Fibroblast of lung (primary cell): ENCODE results near the gene UBR3. TPM values are rescaled to one million over a fixed set of nuclear protein-coding genes. Genes with fewer than 3 reads are reported as not detected.

ENCODE experiments used
- DNase-seq, 2 donors: peaks; one replicate each; pipeline versions ENCODE4 v3.0.0 to v3.0.0-alpha.2; 2010; ENCODE audit warnings: low read depth in 2 of 2
- H2AFZ ChIP-seq: 2 replicates; pipeline ENCODE4 v1.5.1; 2012; ENCODE audit warnings: low read length, control low read depth, inconsistent platforms
- H3K27ac ChIP-seq: 2 replicates; pipeline ENCODE4 v1.5.1; 2011; ENCODE audit warnings: low read length, control low read depth; ENCODE audit not compliant: insufficient read depth
- H3K27me3 ChIP-seq: 2 replicates; pipeline ENCODE4 v1.5.1; 2011; ENCODE audit warnings: mild to moderate bottlenecking, low read length; ENCODE audit not compliant: control insufficient read depth, insufficient read depth
- H3K36me3 ChIP-seq: 2 replicates; pipeline ENCODE4 v1.5.1; 2011; ENCODE audit warnings: low read length; ENCODE audit not compliant: control insufficient read depth, insufficient read depth
- H3K4me1 ChIP-seq: 2 replicates; pipeline ENCODE4 v1.5.1; 2011; ENCODE audit warnings: low read length; ENCODE audit not compliant: control insufficient read depth, insufficient read depth; ENCODE audit errors: extremely low read depth
- H3K4me2 ChIP-seq: 2 replicates; pipeline ENCODE4 v1.5.1; 2011; ENCODE audit warnings: low read length, control low read depth; ENCODE audit not compliant: insufficient read depth; ENCODE audit errors: extremely low read depth
- H3K4me3 ChIP-seq, 4 experiments: fragments of 200-600 bp in 1 of 4; sonication (generic) in 1 of 4; replicated peaks in 1 of 4; 2 replicates each; pipeline ENCODE4 v1.5.1; 2011 to 2016; ENCODE audit warnings: low read length in 4 of 4, low read depth in 3 of 4, mild to moderate bottlenecking in 3 of 4, control low read depth in 2 of 4, inconsistent platforms in 1 of 4, mixed read lengths in 1 of 4; ENCODE audit not compliant: insufficient read depth in 1 of 4; ENCODE audit errors: control extremely low read depth in 1 of 4
- H3K79me2 ChIP-seq: 2 replicates; pipeline ENCODE4 v1.5.1; 2012; ENCODE audit warnings: mild to moderate bottlenecking, low read length, inconsistent platforms; ENCODE audit not compliant: control insufficient read depth, insufficient read depth
- H3K9ac ChIP-seq: 2 replicates; pipeline ENCODE4 v1.5.1; 2011; ENCODE audit warnings: mild to moderate bottlenecking, low read length, control low read depth; ENCODE audit not compliant: insufficient read depth
- H3K9me3 ChIP-seq: 2 replicates; pipeline ENCODE4 v1.5.1; 2012; ENCODE audit warnings: low read depth, low read length; ENCODE audit not compliant: control insufficient read depth, insufficient read depth
- H4K20me1 ChIP-seq: 2 replicates; pipeline ENCODE4 v1.5.1; 2011; ENCODE audit warnings: low read length; ENCODE audit not compliant: control insufficient read depth, insufficient read depth; ENCODE audit errors: extremely low read depth
- EZH2 ChIP-seq: IDR thresholded peaks from 2 replicates; pipeline ENCODE4 v1.5.1; 2012; ENCODE audit warnings: low read length, control low read depth, mild to moderate bottlenecking; ENCODE audit errors: missing control alignments
- polyA plus RNA-seq, 2 donors: library from polyadenylated mRNA; depleted of rRNA in 1 of 2; stranded (reverse) in 1 of 2; unstranded in 1 of 2; fragments of >200 nt; gene quantifications; 2 replicates each; pipeline ENCODE4 v1.2.1, GENCODE V29; 2011 to 2012; ENCODE audit warnings: missing spikeins in 1 of 2
- total RNA-seq: library from RNA; depleted of rRNA; stranded (reverse); fragments of >200 nt; gene quantifications from 2 replicates; pipeline ENCODE4 v1.2.1, GENCODE V29; 2014
- TF ChIP-seq, protein P1 (sequence below), 2 donors: IDR thresholded peaks in 1 of 2; conservative IDR thresholded peaks in 1 of 2; 1 replicate in 1 of 2; 2 replicates in 1 of 2; pipeline ENCODE4 v1.5.1; 2011 to 2012; ENCODE audit warnings: low read length in 2 of 2, control low read depth in 1 of 2, inconsistent platforms in 1 of 2, low read depth in 1 of 2, mild to moderate bottlenecking in 1 of 2

UBR3 gene
- total and polyA plus RNA-seq, 2 donors (not counting 1 experiment from before 2014, with no cell fraction given) = 21.7 to 39.5 TPM

DNA sequence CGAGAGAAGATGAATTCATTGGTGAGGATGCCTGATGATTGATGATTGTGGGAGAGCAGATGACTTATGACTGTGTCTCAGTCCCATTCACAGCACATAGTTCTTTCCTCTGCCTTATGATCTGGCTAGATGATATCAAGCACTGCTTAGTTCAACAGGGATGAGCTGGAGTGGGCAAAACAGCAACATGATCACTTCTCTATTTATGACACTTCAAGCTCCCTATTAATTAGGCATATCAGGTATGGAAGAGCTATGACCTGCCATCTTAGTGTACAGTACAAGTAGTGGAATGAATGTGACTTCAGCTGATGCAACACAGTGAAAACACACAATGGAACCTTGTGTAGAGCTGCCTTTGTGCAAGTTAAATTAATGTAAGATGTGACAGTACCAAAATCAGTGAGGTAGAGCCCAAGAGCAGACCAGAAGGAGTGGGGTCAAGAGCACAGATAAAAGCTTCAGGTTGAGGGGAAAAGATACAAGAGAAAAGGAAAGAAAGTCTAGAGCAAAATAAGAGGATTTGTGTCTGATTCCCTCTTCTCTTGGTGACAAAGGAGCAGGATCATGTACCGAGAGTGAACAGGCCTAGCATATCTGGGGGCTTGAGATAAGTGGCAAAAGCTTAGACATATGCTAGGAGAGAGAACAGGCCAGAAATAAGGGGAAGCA is 257.7 kb downstream of the UBR3 start:
- Histone ChIP-seq H3K79me2 (no peaks in the 10 kb centered on the region), H3K27me3 (no peaks in the 10 kb centered on the region), H3K36me3 (no peaks in the 10 kb centered on the region), H3K4me1 (no peaks in the 10 kb centered on the region), H3K4me3 (no peak overlapping the region), H3K9me3 (no peaks in the 10 kb centered on the region), H3K4me2 (no peak overlapping the region), H3K27ac (no peak overlapping the region), H4K20me1 (no peaks in the 10 kb centered on the region), H2AFZ (no peak overlapping the region), H3K9ac (no peak overlapping the region)
- no peak for TF ChIP-seq EZH2
- peak in 1 of 2 donors; percentile 16 for DNase-seq

DNA sequence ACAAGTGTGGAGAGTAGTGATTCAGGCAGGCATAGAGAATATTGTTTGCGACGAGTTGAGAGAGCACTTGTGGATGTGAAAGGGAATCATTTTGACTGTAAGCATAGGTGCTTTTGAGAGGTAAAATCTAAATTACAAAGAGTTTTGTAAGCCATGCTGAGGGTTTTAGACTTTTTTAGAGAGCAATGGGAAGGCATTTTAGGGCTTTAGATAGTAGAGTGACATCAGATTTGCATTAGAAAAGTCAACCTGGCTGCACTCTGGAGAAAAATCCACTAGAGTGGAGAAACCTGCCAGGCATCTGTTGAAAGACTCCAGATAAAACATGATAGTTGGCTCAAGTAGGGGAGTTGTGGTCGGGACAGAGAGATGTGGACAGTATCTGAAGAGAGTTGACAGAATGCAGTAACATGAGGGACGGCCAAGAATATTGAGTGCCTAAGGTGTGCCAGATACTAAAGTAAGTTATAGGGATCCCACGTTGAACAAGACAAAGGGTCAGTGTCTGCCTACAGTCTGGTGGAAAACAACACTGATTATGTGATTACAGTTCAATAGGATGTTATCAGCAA is 258.9 kb downstream of the UBR3 start:
- Histone ChIP-seq H3K9ac (no peak overlapping the region), H3K9me3 (no peaks in the 10 kb centered on the region), H3K27ac (no peak overlapping the region), H3K4me3 (no peak overlapping the region), H3K36me3 (no peaks in the 10 kb centered on the region), H3K4me2 (no peak overlapping the region), H3K79me2 (no peaks in the 10 kb centered on the region), H2AFZ (no peak overlapping the region), H4K20me1 (no peaks in the 10 kb centered on the region), H3K4me1 (no peaks in the 10 kb centered on the region), H3K27me3 (no peaks in the 10 kb centered on the region)
- no peak for TF ChIP-seq EZH2
- TF ChIP-seq, protein P1, sequence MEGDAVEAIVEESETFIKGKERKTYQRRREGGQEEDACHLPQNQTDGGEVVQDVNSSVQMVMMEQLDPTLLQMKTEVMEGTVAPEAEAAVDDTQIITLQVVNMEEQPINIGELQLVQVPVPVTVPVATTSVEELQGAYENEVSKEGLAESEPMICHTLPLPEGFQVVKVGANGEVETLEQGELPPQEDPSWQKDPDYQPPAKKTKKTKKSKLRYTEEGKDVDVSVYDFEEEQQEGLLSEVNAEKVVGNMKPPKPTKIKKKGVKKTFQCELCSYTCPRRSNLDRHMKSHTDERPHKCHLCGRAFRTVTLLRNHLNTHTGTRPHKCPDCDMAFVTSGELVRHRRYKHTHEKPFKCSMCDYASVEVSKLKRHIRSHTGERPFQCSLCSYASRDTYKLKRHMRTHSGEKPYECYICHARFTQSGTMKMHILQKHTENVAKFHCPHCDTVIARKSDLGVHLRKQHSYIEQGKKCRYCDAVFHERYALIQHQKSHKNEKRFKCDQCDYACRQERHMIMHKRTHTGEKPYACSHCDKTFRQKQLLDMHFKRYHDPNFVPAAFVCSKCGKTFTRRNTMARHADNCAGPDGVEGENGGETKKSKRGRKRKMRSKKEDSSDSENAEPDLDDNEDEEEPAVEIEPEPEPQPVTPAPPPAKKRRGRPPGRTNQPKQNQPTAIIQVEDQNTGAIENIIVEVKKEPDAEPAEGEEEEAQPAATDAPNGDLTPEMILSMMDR (conservative IDR thresholded peaks at IDR 0.05 in 1 of 2, IDR thresholded peaks at IDR 0.05 in 1 of 2; ENCODE audit: low read depth in 1 of 2, low read length in 2 of 2) = no peak
- no peak for DNase-seq

DNA sequence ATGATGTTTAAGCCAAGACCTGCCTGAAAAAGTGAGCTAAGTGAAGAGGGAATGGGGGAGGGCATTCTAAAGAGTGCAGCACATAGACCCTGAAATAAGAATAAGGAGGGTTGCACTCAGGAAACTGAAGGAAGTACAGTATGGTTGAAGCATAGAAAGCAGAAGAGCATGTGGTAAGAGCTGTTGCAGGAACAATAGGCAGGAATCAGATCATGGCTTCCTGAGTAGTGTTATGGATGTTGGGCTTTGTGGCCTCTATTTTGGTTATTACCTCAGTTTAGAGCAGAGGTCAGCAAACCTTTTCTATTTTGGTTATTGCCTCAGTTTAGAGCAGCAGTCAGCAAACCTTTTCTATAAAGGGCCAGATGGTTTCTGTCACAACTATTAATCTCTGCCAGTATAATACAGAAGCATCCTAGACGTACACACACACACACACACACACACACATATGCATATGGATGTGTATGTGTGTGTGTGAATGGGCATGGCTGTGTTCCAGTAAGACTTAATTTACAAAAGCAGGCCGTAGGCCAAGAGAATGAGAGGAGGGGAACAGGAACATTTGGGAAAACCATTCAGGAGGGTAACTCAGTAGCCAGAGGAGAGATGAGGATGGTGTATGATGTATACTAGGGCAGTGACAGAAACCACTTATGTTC is 259.6 kb downstream of the UBR3 start:
- no peaks in the 10 kb centered on the region for H3K36me3 ChIP-seq
- DNase-seq = no peak
- H2AFZ ChIP-seq = no peak overlapping the region
- H3K9me3 ChIP-seq = no peaks in the 10 kb centered on the region
- no peak for TF ChIP-seq EZH2
- TF ChIP-seq, protein P1 (conservative IDR thresholded peaks at IDR 0.05 in 1 of 2, IDR thresholded peaks at IDR 0.05 in 1 of 2; ENCODE audit: low read depth in 1 of 2, low read length in 2 of 2) = no peak
- no peaks in the 10 kb centered on the region for H4K20me1 ChIP-seq
- no peak overlapping the region for H3K9ac ChIP-seq
- H3K4me2 ChIP-seq = no peak overlapping the region
- H3K4me1 ChIP-seq = no peaks in the 10 kb centered on the region
- no peaks in the 10 kb centered on the region for H3K27me3 ChIP-seq
- H3K4me3 ChIP-seq = no peak overlapping the region
- H3K79me2 ChIP-seq = no peaks in the 10 kb centered on the region
- no peak overlapping the region for H3K27ac ChIP-seq
